ENCODE measurements around the gene GLI3. TPM values are rescaled to one million over a fixed set of nuclear protein-coding genes. Genes with fewer than 3 reads are reported as not detected.

Gene GLI3
- total RNA-seq, 1 experiment from 2014 or later, result 0.07 TPM

GRCh38 chr7:42170724-42171123 is 66.3 kb downstream of the GLI3 start:
- H3K4me3 ChIP-seq (ENCODE audit: low read length), result no peak overlapping the region
- H4K20me1 ChIP-seq (ENCODE audit: insufficient read depth, low read depth, low read length), result no peaks in the 10 kb centered on the region
- no peaks in the 10 kb centered on the region for H3K4me1 ChIP-seq (ENCODE audit: low read length)
- H3K9me2 ChIP-seq (replicated peaks; ENCODE audit: insufficient read depth, low read length), result no peaks in the 10 kb centered on the region
- no peaks in the 10 kb centered on the region for H3K9me3 ChIP-seq (ENCODE audit: low read length)
- H3K9ac ChIP-seq (ENCODE audit: low read length), result no peak overlapping the region
- no peak for DNase-seq
- no peaks in the 10 kb centered on the region for H3K27me3 ChIP-seq (ENCODE audit: low read length)
- no peaks in the 10 kb centered on the region for H3K36me3 ChIP-seq (ENCODE audit: insufficient read depth, low read length)
- H3K79me2 ChIP-seq (ENCODE audit: low read length), result no peaks in the 10 kb centered on the region
- no peak overlapping the region for H2AFZ ChIP-seq (ENCODE audit: low read length)
- H3K4me2 ChIP-seq (ENCODE audit: low read depth, low read length, poor library complexity, severe bottlenecking), result no peak overlapping the region
- H3K27ac ChIP-seq (ENCODE audit: low read length), result no peak overlapping the region

GRCh38 chr7:42168512-42168911 is 68.5 kb downstream of the GLI3 start:
- Histone ChIP-seq H3K36me3 (ENCODE audit: insufficient read depth, low read length) (no peaks in the 10 kb centered on the region), H3K79me2 (ENCODE audit: low read length) (no peaks in the 10 kb centered on the region), H3K4me2 (ENCODE audit: low read depth, low read length, poor library complexity, severe bottlenecking) (no peak overlapping the region), H3K27me3 (ENCODE audit: low read length) (no peaks in the 10 kb centered on the region), H3K9me2 (replicated peaks; ENCODE audit: insufficient read depth, low read length) (no peaks in the 10 kb centered on the region), H3K27ac (ENCODE audit: low read length) (no peak overlapping the region), H3K4me1 (ENCODE audit: low read length) (no peaks in the 10 kb centered on the region), H3K9ac (ENCODE audit: low read length) (no peak overlapping the region), H3K4me3 (ENCODE audit: low read length) (no peak overlapping the region), H2AFZ (ENCODE audit: low read length) (no peak overlapping the region), H3K9me3 (ENCODE audit: low read length) (no peaks in the 10 kb centered on the region), H4K20me1 (ENCODE audit: insufficient read depth, low read depth, low read length) (no peaks in the 10 kb centered on the region)
- DNase-seq, result no peak

- Histone ChIP-seq H3K9me2 (replicated peaks; ENCODE audit: insufficient read depth, low read length) (no peaks in the 10 kb centered on the region), H3K27me3 (ENCODE audit: low read length) (no peaks in the 10 kb centered on the region), H3K9me3 (ENCODE audit: low read length) (no peaks in the 10 kb centered on the region), H3K9ac (ENCODE audit: low read length) (no peak overlapping the region), H4K20me1 (ENCODE audit: insufficient read depth, low read depth, low read length) (no peaks in the 10 kb centered on the region), H2AFZ (ENCODE audit: low read length) (no peak overlapping the region), H3K4me2 (ENCODE audit: low read depth, low read length, poor library complexity, severe bottlenecking) (no peak overlapping the region), H3K4me3 (ENCODE audit: low read length) (no peak overlapping the region), H3K27ac (ENCODE audit: low read length) (no peak overlapping the region), H3K4me1 (ENCODE audit: low read length) (no peaks in the 10 kb centered on the region), H3K79me2 (ENCODE audit: low read length) (no peaks in the 10 kb centered on the region), H3K36me3 (ENCODE audit: insufficient read depth, low read length) (no peaks in the 10 kb centered on the region)
- no peak for DNase-seq
Measured at GRCh38 chr7:42167631-42168236, 69.3 kb downstream of the GLI3 start.

- Histone ChIP-seq H4K20me1 (ENCODE audit: insufficient read depth, low read depth, low read length) (no peaks in the 10 kb centered on the region), H3K4me3 (ENCODE audit: low read length) (no peak overlapping the region), H3K9me2 (replicated peaks; ENCODE audit: insufficient read depth, low read length) (no peaks in the 10 kb centered on the region), H3K9me3 (ENCODE audit: low read length) (no peaks in the 10 kb centered on the region), H3K79me2 (ENCODE audit: low read length) (no peaks in the 10 kb centered on the region), H3K27me3 (ENCODE audit: low read length) (no peaks in the 10 kb centered on the region), H3K4me2 (ENCODE audit: low read depth, low read length, poor library complexity, severe bottlenecking) (no peak overlapping the region), H3K27ac (ENCODE audit: low read length) (no peak overlapping the region), H3K9ac (ENCODE audit: low read length) (no peak overlapping the region), H2AFZ (ENCODE audit: low read length) (no peak overlapping the region), H3K36me3 (ENCODE audit: insufficient read depth, low read length) (no peaks in the 10 kb centered on the region), H3K4me1 (ENCODE audit: low read length) (no peaks in the 10 kb centered on the region)
- no peak for DNase-seq
Measured at GRCh38 chr7:42167206-42167605, 69.8 kb downstream of the GLI3 start.

- Histone ChIP-seq H3K9me3 (ENCODE audit: low read length) (no peaks in the 10 kb centered on the region), H3K4me3 (ENCODE audit: low read length) (no peak overlapping the region), H2AFZ (ENCODE audit: low read length) (no peak overlapping the region), H3K9me2 (replicated peaks; ENCODE audit: insufficient read depth, low read length) (no peaks in the 10 kb centered on the region), H3K79me2 (ENCODE audit: low read length) (no peaks in the 10 kb centered on the region), H3K27ac (ENCODE audit: low read length) (no peak overlapping the region), H4K20me1 (ENCODE audit: insufficient read depth, low read depth, low read length) (no peaks in the 10 kb centered on the region), H3K27me3 (ENCODE audit: low read length) (0 out of 2 replicates have a peak, but pooled peaks cover 2% of the 10 kb centered on the region), H3K4me2 (ENCODE audit: low read depth, low read length, poor library complexity, severe bottlenecking) (no peak overlapping the region), H3K9ac (ENCODE audit: low read length) (no peak overlapping the region), H3K4me1 (ENCODE audit: low read length) (no peaks in the 10 kb centered on the region), H3K36me3 (ENCODE audit: insufficient read depth, low read length) (no peaks in the 10 kb centered on the region)
- no peak for DNase-seq
Measured at GRCh38 chr7:42164881-42165428, 72.1 kb downstream of the GLI3 start.

GRCh38 chr7:42162560-42163325 is 74.3 kb downstream of the GLI3 start:
- H3K9ac ChIP-seq (ENCODE audit: low read length), result no peak overlapping the region
- no peak overlapping the region for H3K27ac ChIP-seq (ENCODE audit: low read length)
- H3K36me3 ChIP-seq (ENCODE audit: insufficient read depth, low read length), result no peaks in the 10 kb centered on the region
- no peaks in the 10 kb centered on the region for H3K9me2 ChIP-seq (replicated peaks; ENCODE audit: insufficient read depth, low read length)
- no peak overlapping the region for H2AFZ ChIP-seq (ENCODE audit: low read length)
- no peaks in the 10 kb centered on the region for H4K20me1 ChIP-seq (ENCODE audit: insufficient read depth, low read depth, low read length)
- H3K4me2 ChIP-seq (ENCODE audit: low read depth, low read length, poor library complexity, severe bottlenecking), result no peak overlapping the region
- no peak for DNase-seq
- 0 out of 2 replicates have a peak, but pooled peaks cover 2% of the 10 kb centered on the region for H3K27me3 ChIP-seq (ENCODE audit: low read length)
- no peak overlapping the region for H3K4me3 ChIP-seq (ENCODE audit: low read length)
- H3K4me1 ChIP-seq (ENCODE audit: low read length), result no peaks in the 10 kb centered on the region
- H3K9me3 ChIP-seq (ENCODE audit: low read length), result no peaks in the 10 kb centered on the region
- H3K79me2 ChIP-seq (ENCODE audit: low read length), result no peaks in the 10 kb centered on the region

GRCh38 chr7:42161719-42162118 is 75.3 kb downstream of the GLI3 start:
- H3K4me3 ChIP-seq (ENCODE audit: low read length), result no peak overlapping the region
- no peak overlapping the region for H3K9ac ChIP-seq (ENCODE audit: low read length)
- H2AFZ ChIP-seq (ENCODE audit: low read length), result no peak overlapping the region
- no peaks in the 10 kb centered on the region for H4K20me1 ChIP-seq (ENCODE audit: insufficient read depth, low read depth, low read length)
- H3K27ac ChIP-seq (ENCODE audit: low read length), result no peak overlapping the region
- no peak for DNase-seq
- no peaks in the 10 kb centered on the region for H3K79me2 ChIP-seq (ENCODE audit: low read length)
- no peaks in the 10 kb centered on the region for H3K9me3 ChIP-seq (ENCODE audit: low read length)
- H3K4me2 ChIP-seq (ENCODE audit: low read depth, low read length, poor library complexity, severe bottlenecking), result no peak overlapping the region
- H3K9me2 ChIP-seq (replicated peaks; ENCODE audit: insufficient read depth, low read length), result no peaks in the 10 kb centered on the region
- H3K27me3 ChIP-seq (ENCODE audit: low read length), result 0 out of 2 replicates have a peak, but pooled peaks cover 2% of the 10 kb centered on the region
- H3K4me1 ChIP-seq (ENCODE audit: low read length), result no peaks in the 10 kb centered on the region
- no peaks in the 10 kb centered on the region for H3K36me3 ChIP-seq (ENCODE audit: insufficient read depth, low read length)

GRCh38 chr7:42161110-42161509 is 75.9 kb downstream of the GLI3 start:
- no peak overlapping the region for H3K4me2 ChIP-seq (ENCODE audit: low read depth, low read length, poor library complexity, severe bottlenecking)
- no peaks in the 10 kb centered on the region for H3K9me3 ChIP-seq (ENCODE audit: low read length)
- H3K9me2 ChIP-seq (replicated peaks; ENCODE audit: insufficient read depth, low read length), result no peaks in the 10 kb centered on the region

More at GRCh38 chr7:42161110-42161509, 75.9 kb downstream of the GLI3 start:
- no peaks in the 10 kb centered on the region for H4K20me1 ChIP-seq (ENCODE audit: insufficient read depth, low read depth, low read length)
- H3K9ac ChIP-seq (ENCODE audit: low read length), result no peak overlapping the region
- H3K4me3 ChIP-seq (ENCODE audit: low read length), result no peak overlapping the region
- H3K4me1 ChIP-seq (ENCODE audit: low read length), result no peaks in the 10 kb centered on the region
- no peak overlapping the region for H3K27ac ChIP-seq (ENCODE audit: low read length)
- no peaks in the 10 kb centered on the region for H3K79me2 ChIP-seq (ENCODE audit: low read length)
- H2AFZ ChIP-seq (ENCODE audit: low read length), result no peak overlapping the region
- no peak for DNase-seq
- H3K36me3 ChIP-seq (ENCODE audit: insufficient read depth, low read length), result no peaks in the 10 kb centered on the region
- 0 out of 2 replicates have a peak, but pooled peaks cover 2% of the 10 kb centered on the region for H3K27me3 ChIP-seq (ENCODE audit: low read length)
